Measurements from ENCODE around the gene MUC20. TPM values are rescaled to one million over a fixed set of nuclear protein-coding genes. Genes with fewer than 3 reads are reported as not detected.
"Not testable (repeated sequence)": the region's sequence is repeated elsewhere in the genome, so short reads cannot be mapped to it uniquely, and the experiment has no call there.

MUC20 gene
- total RNA-seq, 1 donor from 2014 or later: 198 TPM

DNA sequence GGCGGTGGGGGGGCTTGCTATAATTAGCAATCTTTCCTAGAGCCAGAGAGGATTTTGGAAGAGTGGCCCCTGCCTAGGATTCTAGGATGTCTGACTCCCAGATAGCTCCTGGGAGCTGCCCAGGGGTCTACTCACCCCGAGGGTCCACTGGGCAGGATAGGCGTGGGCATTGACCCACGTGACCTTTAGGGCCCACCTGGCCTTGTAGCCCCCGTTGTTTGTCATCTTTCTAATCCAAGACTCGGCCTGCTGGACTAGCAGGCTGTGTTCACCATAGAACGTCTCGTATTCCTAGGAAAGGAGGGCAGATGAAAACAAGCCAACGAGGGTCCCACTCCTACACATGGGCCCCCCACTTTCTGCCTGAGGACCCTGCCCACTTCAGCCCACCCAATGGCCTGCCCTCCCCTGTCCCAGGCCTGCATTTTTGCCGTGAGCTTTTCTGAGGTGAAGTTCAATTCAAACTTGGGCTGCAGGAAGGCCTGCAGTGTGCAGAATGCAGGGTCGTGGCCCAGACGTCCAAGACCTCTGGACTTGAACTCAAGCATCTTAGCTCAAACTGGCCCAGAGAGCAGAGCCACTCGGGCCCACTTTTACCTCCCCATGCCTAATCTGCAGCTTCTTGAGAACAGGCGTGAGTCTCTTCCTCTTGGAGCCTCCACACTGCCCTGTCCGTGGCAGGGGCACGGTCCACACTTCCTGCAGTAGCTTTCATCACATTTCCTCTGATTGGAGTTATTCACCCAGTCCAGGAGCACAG, 49.5 kb downstream of the MUC20 start:
- DNase-seq (ENCODE audit: low spot score): no peak

DNA sequence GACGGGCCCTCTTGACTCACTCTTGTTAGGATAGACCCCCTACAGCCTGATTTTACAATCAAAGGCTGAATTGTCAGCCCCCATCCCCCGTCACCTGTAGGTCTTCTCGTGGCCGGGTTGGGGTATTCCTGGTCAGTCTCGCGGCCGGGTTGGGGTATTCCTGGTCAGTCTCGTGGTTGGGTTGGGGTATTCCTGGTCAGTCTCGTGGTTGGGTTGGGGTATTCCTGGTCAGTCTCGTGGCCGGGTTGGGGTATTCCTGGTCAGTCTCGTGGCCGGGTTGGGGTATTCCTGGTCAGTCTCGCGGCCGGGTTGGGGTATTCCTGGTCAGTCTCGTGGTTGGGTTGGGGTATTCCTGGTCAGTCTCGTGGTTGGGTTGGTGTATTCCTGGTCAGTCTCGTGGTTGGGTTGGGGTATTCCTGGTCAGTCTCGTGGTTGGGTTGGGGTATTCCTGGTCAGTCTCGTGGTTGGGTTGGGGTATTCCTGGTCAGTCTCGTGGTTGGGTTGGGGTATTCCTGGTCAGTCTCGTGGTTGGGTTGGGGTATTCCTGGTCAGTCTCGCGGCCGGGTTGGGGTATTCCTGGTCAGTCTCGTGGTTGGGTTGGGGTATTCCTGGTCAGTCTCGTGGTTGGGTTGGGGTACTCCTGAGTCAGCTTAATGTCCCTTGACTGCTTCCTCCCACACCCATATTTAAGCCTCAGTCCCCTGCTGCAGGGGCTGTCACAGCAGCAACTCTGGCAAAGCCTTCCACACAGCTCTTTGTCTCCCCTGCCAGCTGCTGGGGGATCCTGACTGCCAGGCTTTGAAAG, 50.3 kb downstream of the MUC20 start:
- DNase-seq (ENCODE audit: low spot score): not testable (repeated sequence)

DNA sequence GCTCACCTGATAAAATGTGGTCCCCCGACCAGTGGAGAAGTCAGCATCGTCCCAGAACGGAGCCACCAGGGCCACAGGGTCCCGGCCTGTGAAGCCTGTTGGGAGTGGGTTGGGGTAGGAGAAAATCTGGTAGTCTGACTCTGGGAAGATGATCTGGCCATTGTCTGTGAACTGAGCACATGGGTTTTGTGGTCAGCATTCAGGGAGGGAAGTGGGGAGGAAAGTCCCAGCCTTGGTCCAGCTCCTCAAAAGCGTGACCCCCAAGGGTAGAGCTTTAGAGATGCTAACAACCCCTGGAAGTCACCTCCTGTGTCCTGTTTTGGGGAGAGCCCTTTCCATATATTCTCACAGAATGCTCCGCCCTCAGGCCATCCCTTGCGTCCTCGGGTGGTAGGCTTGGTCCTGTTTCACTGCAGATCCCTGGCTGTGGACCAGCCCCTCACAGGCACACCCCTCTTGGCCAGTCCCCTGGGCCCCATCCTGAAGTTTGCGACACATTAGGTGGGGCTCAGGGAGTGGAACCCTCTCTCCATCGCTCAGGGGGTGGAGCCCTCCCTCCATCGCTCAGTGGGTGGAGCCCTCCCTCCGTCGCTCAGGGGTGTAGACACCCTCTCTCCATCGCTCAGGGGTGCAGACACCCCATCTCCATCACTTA, 51.0 kb downstream of the MUC20 start:
- DNase-seq (ENCODE audit: low spot score): no peak

DNA sequence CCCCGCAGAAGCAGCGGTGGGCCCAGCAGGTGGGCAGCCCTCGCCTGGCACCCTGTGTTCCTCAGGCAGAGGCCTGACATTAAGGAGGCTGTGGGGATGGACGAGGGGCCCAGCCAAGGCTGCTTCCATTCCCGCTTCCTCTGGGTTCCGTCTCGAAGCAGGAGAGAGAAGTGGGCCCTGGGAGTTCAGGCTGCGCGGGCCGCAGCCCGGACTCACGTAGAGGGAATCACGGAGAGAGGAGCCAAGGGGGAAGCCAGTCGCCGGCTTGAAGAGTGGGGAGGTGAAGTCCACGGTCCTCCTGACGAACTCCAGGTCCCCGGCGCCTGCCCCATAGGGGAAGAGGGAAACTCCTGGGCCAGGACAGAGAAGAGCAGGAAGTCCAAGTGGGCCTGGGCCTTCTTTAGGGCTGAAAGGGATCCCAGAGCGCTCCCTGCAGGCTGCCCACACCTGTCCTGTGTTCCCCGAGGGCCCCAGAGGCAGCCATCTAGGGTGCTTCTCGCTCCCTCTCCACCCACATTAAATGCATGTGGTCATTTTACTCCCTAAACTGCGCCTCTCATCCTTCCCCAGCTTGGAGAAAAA, 53.3 kb downstream of the MUC20 start:
- DNase-seq (ENCODE audit: low spot score): no peak

DNA sequence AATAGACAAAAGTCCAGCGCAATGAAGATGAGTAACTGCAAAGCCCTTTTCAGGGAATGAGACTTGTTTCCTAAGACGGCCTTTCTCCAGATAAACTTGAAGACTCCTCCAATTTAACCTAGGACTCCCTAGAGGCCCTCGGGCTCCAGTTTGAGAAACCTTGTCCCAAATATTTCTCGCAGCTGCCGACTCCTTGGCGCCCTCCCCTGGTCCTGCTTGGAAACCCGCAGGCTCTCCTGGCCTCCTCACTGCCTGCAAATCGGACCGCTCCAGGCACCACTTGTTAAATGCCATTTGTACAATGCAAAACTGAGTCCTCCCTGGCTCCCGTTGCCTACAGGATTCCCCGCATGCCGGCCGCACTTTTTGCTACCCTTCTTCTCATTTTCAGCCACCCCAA, 54.1 kb downstream of the MUC20 start:
- peak; percentile 54 for DNase-seq (ENCODE audit: low spot score)

DNA sequence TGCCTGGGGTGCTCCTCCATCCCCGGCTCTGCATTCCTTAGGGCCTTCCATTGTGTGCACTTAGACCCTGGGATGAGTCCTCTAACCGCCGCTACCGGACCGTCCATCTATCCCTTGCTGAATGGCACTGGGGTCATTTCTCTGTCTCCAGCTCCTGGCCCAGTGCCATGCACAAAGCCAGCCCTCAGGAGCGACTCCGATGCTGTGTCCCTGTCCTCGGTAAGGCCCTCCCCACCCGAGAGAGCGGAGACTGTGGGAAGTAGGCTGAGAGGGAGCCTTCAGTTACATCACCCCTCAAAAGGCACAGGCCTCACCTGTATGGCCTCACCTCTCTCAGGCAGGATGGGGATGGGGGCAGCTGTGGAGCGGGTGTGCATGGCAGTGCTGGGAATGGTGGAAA, 57.2 kb downstream of the MUC20 start:
- no peak for DNase-seq (ENCODE audit: low spot score)

DNA sequence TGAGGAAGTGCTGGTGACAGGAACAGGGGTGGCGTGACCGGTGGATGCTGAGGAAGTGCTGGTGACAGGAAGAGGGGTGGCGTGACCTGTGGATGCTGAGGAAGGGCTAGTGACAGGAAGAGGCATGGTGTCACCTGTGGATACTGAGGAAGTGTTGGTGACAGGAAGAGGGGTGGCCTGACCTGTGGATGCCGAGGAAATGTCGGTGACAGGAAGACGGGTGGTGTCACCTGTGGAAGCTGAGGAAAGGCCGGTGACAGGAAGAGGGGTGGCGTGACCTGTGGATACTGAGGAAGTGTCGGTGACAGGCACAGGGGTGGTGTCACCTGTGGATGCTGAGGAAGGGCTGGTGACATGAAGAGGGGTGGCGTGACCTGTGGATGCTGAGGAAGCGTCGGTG, 60.5 kb downstream of the MUC20 start:
- DNase-seq (ENCODE audit: low spot score): not testable (repeated sequence)

Other genes with a start within 250 kb of the MUC20 start
- 68.1 TPM for gene PPP1R2, start 177.7 kb upstream of the MUC20 start, total RNA-seq
- 51.8 TPM for gene APOD, start 137.0 kb upstream of the MUC20 start, total RNA-seq
- 0.14 TPM for gene MUC4, start 91.0 kb downstream of the MUC20 start, total RNA-seq
- 47.3 TPM for gene TNK2, start 187.6 kb downstream of the MUC20 start, total RNA-seq